HepG2 (cell line): ENCODE data around the gene GSTP1. TPM values are rescaled to one million over a fixed set of nuclear protein-coding genes. Genes with fewer than 3 reads are reported as not detected.

Experiments
- CHCHD3 ChIP-seq: sonication (generic); formaldehyde crosslinking; IDR thresholded peaks from 2 replicates; pipeline ENCODE4 v1.8.0; 2022; ENCODE audit warnings: mild to moderate bottlenecking, missing genetic modification reagents, moderate library complexity
- ETV5 ChIP-seq: IDR thresholded peaks from 2 replicates; pipeline ENCODE4 v1.6.1; 2018; ENCODE audit warnings: missing biosample characterization, missing genetic modification reagents, inconsistent platforms, borderline replicate concordance
- HNF4A ChIP-seq: sonication (generic); formaldehyde crosslinking; IDR thresholded peaks from 2 replicates; pipeline ENCODE4 v1.4.0; 2020; ENCODE audit warnings: missing genetic modification reagents
- KDM5A ChIP-seq: fragments of 200-600 bp; sonication (generic); IDR thresholded peaks from 2 replicates; pipeline ENCODE4 v1.7.0; 2018; ENCODE audit warnings: antibody characterized with exemption, mild to moderate bottlenecking, low read length, borderline replicate concordance
- KLF11 ChIP-seq: IDR thresholded peaks from 2 replicates; pipeline ENCODE4 v1.6.1; 2016; ENCODE audit warnings: missing compliant biosample characterization
- NFIB ChIP-seq: sonication (generic); formaldehyde crosslinking; IDR thresholded peaks from 2 replicates; pipeline ENCODE4 v1.9.0; 2021; ENCODE audit warnings: missing genetic modification reagents, mild to moderate bottlenecking, borderline replicate concordance
- NR2C2 ChIP-seq: sonication (generic); formaldehyde crosslinking; IDR thresholded peaks from 2 replicates; pipeline ENCODE4 v1.4.0; 2020; ENCODE audit warnings: missing genetic modification reagents, mild to moderate bottlenecking, moderate library complexity, borderline replicate concordance
- RBM22 ChIP-seq: fragments of 200-400 bp; formaldehyde crosslinking; optimal IDR thresholded peaks from 2 replicates; pipeline ENCODE3; 2017; ENCODE audit warnings: mild to moderate bottlenecking, low read length, moderate library complexity
- SMAD3 ChIP-seq: sonication (generic); formaldehyde crosslinking; IDR thresholded peaks from 2 replicates; pipeline ENCODE4 v1.4.0; 2020; ENCODE audit warnings: missing genetic modification reagents
- TP53 ChIP-seq: sonication (generic); formaldehyde crosslinking; conservative IDR thresholded peaks from 2 replicates; pipeline ENCODE4 v1.4.0; 2020; ENCODE audit warnings: missing genetic modification reagents
- ZMYM2 ChIP-seq: sonication (generic); formaldehyde crosslinking; IDR thresholded peaks from 2 replicates; pipeline ENCODE4 v1.8.0; 2022; ENCODE audit warnings: mild to moderate bottlenecking, missing genetic modification reagents
- ZNF331 ChIP-seq: sonication (generic); formaldehyde crosslinking; IDR thresholded peaks from 2 replicates; pipeline ENCODE4 v1.4.0; 2020; ENCODE audit warnings: missing genetic modification reagents
- ZNF501 ChIP-seq: sonication (generic); formaldehyde crosslinking; IDR thresholded peaks from 2 replicates; pipeline ENCODE4 v1.5.1; 2020; ENCODE audit warnings: mild to moderate bottlenecking, moderate library complexity, missing genetic modification reagents
- ZNF546 ChIP-seq: sonication (generic); formaldehyde crosslinking; conservative IDR thresholded peaks from 2 replicates; pipeline ENCODE4 v1.8.1; 2023; ENCODE audit warnings: mild to moderate bottlenecking, missing genetic modification reagents
- ZNF709 ChIP-seq: sonication (generic); formaldehyde crosslinking; IDR thresholded peaks from 2 replicates; pipeline ENCODE4 v1.5.0; 2020; ENCODE audit warnings: mild to moderate bottlenecking, missing genetic modification reagents
- ZNF720 ChIP-seq: sonication (generic); formaldehyde crosslinking; IDR thresholded peaks from 2 replicates; pipeline ENCODE4 v1.4.0; 2020; ENCODE audit warnings: missing genetic modification reagents
- ZNF772 ChIP-seq: sonication (generic); formaldehyde crosslinking; IDR thresholded peaks from 2 replicates; pipeline ENCODE4 v1.5.0; 2020; ENCODE audit warnings: mild to moderate bottlenecking, missing genetic modification reagents
- polyA plus RNA-seq, 8 experiments: library from polyadenylated mRNA; depleted of rRNA in 3 of 8; stranded (reverse) in 7 of 8; unstranded in 1 of 8; fragments of >200 nt; fragmentation: Illumina TruSeq in 4 of 8; extraction: Trizol in 4 of 8; gene quantifications; 2 replicates each; pipeline versions ENCODE4 v1.2.1 to v1.2.3, GENCODE V29; 2011 to 2016; ENCODE audit warnings: low read depth in 4 of 8, missing spikeins in 1 of 8, mixed read lengths in 1 of 8; ENCODE audit not compliant: insufficient read depth in 1 of 8
- total RNA-seq, 5 experiments: library from RNA; depleted of rRNA; stranded (reverse); fragments of >200 nt; fragmentation: Illumina TruSeq; extraction: Trizol; gene quantifications; 2 replicates each; pipeline ENCODE4 v1.2.3, GENCODE V29; 2016; ENCODE audit warnings: low read depth in 1 of 5
- TF ChIP-seq, protein P1 (sequence below): sonication (generic); formaldehyde crosslinking; IDR thresholded peaks from 2 replicates; pipeline ENCODE4 v1.4.0; 2020; ENCODE audit warnings: missing genetic modification reagents, borderline replicate concordance
- TF ChIP-seq, protein P2 (sequence below): sonication (generic); formaldehyde crosslinking; IDR thresholded peaks from 2 replicates; pipeline ENCODE4 v1.5.1; 2020; ENCODE audit warnings: mild to moderate bottlenecking, missing genetic modification reagents
- TF ChIP-seq, protein P3 (sequence below): sonication (generic); formaldehyde crosslinking; conservative IDR thresholded peaks from 2 replicates; pipeline ENCODE4 v1.4.0; 2020; ENCODE audit warnings: missing genetic modification reagents

GSTP1 gene
- total and polyA plus RNA-seq, 2 of the 13 experiments (the other 11 are each of a cell fraction or from before 2014, with no cell fraction given), result not detected

DNA sequence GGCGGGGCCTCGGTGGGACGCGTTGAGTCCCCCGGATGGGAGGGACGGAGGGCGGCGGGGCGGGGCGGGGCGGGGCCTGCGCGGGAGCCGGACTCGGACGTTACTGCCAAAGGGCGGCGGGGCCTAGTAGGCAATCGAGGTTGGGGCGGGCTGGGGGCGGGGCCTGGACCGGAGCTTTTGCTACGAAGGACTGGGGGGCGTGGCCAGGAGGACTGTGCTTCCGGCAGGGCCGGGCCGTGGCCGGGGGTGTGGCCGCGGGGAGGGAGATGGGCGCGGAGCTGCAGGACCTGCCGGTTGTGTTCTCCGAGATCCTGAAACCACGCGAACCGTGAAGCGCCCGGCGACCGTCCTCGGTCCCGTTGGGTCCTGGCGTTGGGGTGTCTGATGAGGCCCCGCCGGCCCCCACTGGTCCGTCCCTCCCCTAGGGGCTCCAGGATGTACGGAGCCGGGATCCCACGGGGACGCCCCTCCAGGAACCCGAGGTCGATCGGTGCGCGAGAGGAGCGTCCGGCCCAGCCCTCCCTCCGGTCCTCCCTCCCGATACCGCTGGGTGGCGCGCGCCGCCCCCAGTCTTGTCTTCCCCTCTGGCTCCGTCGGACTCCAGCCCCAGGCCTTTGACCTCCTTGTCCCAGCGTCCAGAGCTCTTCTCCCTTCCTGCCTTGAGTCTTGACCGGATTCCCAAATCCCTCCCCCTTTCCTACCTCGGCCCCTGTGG, 46.8 kb downstream of the GSTP1 start (continued):
- TF ChIP-seq, protein P1, sequence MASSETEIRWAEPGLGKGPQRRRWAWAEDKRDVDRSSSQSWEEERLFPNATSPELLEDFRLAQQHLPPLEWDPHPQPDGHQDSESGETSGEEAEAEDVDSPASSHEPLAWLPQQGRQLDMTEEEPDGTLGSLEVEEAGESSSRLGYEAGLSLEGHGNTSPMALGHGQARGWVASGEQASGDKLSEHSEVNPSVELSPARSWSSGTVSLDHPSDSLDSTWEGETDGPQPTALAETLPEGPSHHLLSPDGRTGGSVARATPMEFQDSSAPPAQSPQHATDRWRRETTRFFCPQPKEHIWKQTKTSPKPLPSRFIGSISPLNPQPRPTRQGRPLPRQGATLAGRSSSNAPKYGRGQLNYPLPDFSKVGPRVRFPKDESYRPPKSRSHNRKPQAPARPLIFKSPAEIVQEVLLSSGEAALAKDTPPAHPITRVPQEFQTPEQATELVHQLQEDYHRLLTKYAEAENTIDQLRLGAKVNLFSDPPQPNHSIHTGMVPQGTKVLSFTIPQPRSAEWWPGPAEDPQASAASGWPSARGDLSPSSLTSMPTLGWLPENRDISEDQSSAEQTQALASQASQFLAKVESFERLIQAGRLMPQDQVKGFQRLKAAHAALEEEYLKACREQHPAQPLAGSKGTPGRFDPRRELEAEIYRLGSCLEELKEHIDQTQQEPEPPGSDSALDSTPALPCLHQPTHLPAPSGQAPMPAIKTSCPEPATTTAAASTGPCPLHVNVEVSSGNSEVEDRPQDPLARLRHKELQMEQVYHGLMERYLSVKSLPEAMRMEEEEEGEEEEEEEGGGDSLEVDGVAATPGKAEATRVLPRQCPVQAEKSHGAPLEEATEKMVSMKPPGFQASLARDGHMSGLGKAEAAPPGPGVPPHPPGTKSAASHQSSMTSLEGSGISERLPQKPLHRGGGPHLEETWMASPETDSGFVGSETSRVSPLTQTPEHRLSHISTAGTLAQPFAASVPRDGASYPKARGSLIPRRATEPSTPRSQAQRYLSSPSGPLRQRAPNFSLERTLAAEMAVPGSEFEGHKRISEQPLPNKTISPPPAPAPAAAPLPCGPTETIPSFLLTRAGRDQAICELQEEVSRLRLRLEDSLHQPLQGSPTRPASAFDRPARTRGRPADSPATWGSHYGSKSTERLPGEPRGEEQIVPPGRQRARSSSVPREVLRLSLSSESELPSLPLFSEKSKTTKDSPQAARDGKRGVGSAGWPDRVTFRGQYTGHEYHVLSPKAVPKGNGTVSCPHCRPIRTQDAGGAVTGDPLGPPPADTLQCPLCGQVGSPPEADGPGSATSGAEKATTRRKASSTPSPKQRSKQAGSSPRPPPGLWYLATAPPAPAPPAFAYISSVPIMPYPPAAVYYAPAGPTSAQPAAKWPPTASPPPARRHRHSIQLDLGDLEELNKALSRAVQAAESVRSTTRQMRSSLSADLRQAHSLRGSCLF (CRISPR knock-in tag), result no peak
- TF ChIP-seq ZNF546 (CRISPR knock-in tag) (peak; percentile 68; the same call in 1 of the 2 replicates), ETV5 (CRISPR knock-in tag) (peak; percentile 67; the same call in 1 of the 2 replicates), ZMYM2 (CRISPR knock-in tag) (no peak), CHCHD3 (CRISPR knock-in tag) (no peak), ZNF772 (CRISPR knock-in tag) (0 out of 2 replicates have a peak, but pooled peaks have one; percentile 56), RBM22 (peak; percentile 38), SMAD3 (peak; percentile 73; the same call in 1 of the 2 replicates), NFIB (CRISPR knock-in tag) (no peak), KDM5A (no peak), ZNF720 (CRISPR knock-in tag) (no peak), KLF11 (CRISPR knock-in tag) (0 out of 2 replicates have a peak, but pooled peaks have one; percentile 41), TP53 (peak; percentile 52; the same call in 1 of the 2 replicates), ZNF709 (CRISPR knock-in tag) (no peak), NR2C2 (CRISPR knock-in tag) (peak; percentile 57), ZNF501 (CRISPR knock-in tag) (peak; percentile 44; the same call in 1 of the 2 replicates), HNF4A (CRISPR knock-in tag) (peak; percentile 77), ZNF331 (CRISPR knock-in tag) (no peak)
- TF ChIP-seq, protein P2, sequence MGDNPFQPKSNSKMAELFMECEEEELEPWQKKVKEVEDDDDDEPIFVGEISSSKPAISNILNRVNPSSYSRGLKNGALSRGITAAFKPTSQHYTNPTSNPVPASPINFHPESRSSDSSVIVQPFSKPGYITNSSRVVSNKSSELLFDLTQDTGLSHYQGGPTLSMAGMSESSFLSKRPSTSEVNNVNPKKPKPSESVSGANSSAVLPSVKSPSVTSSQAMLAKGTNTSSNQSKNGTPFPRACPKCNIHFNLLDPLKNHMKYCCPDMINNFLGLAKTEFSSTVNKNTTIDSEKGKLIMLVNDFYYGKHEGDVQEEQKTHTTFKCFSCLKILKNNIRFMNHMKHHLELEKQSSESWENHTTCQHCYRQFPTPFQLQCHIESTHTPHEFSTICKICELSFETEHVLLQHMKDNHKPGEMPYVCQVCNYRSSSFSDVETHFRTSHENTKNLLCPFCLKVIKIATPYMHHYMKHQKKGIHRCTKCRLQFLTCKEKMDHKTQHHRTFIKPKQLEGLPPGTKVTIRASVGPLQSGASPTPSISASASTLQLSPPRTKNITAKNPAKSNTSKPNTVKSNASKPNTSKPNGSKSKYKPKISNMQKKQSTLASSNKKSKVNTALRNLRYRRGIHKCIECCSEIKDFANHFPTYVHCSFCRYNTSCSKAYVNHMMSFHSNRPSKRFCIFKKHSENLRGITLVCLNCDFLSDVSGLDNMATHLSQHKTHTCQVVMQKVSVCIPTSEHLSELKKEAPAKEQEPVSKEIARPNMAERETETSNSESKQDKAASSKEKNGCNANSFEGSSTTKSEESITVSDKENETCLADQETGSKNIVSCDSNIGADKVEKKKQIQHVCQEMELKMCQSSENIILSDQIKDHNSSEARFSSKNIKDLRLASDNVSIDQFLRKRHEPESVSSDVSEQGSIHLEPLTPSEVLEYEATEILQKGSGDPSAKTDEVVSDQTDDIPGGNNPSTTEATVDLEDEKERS (CRISPR knock-in tag), result peak; percentile 60; the same call in 1 of the 2 replicates
- TF ChIP-seq, protein P3, sequence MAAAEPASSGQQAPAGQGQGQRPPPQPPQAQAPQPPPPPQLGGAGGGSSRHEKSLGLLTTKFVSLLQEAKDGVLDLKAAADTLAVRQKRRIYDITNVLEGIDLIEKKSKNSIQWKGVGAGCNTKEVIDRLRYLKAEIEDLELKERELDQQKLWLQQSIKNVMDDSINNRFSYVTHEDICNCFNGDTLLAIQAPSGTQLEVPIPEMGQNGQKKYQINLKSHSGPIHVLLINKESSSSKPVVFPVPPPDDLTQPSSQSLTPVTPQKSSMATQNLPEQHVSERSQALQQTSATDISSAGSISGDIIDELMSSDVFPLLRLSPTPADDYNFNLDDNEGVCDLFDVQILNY (CRISPR knock-in tag), result 0 out of 2 replicates have a peak, but pooled peaks have one; percentile 22
